NB4 (cell line): ENCODE measurements around the gene AP2B1.
"Not testable (repeated sequence)": the region's sequence is repeated elsewhere in the genome, so short reads cannot be mapped to it uniquely, and the experiment has no call there.

Source experiments
- DNase-seq: peaks from one replicate; pipeline ENCODE4 v3.0.0; 2010; ENCODE audit warnings: low read depth
- H3K4me3 ChIP-seq: one replicate; pipeline ENCODE4 v1.5.1; 2011; ENCODE audit warnings: mild to moderate bottlenecking, low read depth, low read length, moderate library complexity
- CTCF ChIP-seq: IDR thresholded peaks from one replicate; pipeline ENCODE4 v1.5.1; 2012; ENCODE audit warnings: low read depth, low read length
- MAX ChIP-seq: IDR thresholded peaks from 2 replicates; pipeline ENCODE4 v1.6.1; 2011; ENCODE audit warnings: low read depth, low read length
- MYC ChIP-seq: IDR thresholded peaks from 2 replicates; pipeline ENCODE4 v1.6.1; 2011; ENCODE audit warnings: low read depth, low read length
- POLR2A ChIP-seq: IDR thresholded peaks from 2 replicates; pipeline ENCODE4 v1.6.1; 2011; ENCODE audit warnings: mild to moderate bottlenecking; ENCODE audit not compliant: insufficient read length; ENCODE audit errors: extremely low read depth

Gene AP2B1

GRCh38 chr17:35554668-35555067 lies 32.5 kb upstream of the AP2B1 start:
- no peak overlapping the region for H3K4me3 ChIP-seq
- DNase-seq, result no peak
- TF ChIP-seq MYC (no peak), POLR2A (no peak), CTCF (no peak), MAX (no peak)

- no peak overlapping the region for H3K4me3 ChIP-seq
- DNase-seq, result no peak
- no peak for TF ChIP-seq MYC
- peak; percentile 40 for TF ChIP-seq CTCF
- no peak for TF ChIP-seq POLR2A
These were observed 31.4 kb upstream of the AP2B1 start for GRCh38 chr17:35555691-35556090.

- TF ChIP-seq POLR2A (no peak), MAX (no peak), MYC (no peak), CTCF (no peak)
- H3K4me3 ChIP-seq, result no peak overlapping the region
- DNase-seq, result no peak
These were observed 29.8 kb upstream of the AP2B1 start for GRCh38 chr17:35557353-35557752.

GRCh38 chr17:35559495-35560210 lies 27.5 kb upstream of the AP2B1 start:
- no peak for DNase-seq
- TF ChIP-seq MAX (no peak), CTCF (no peak), MYC (no peak), POLR2A (no peak)
- H3K4me3 ChIP-seq, result no peak overlapping the region

- TF ChIP-seq CTCF (no peak), MYC (no peak), MAX (no peak), POLR2A (no peak)
These were observed 26.4 kb upstream of the AP2B1 start, which contains the start of gene SLFN14 for GRCh38 chr17:35560703-35561102. Gene SLFN14, minus strand, starts transcription at chr17:35560819. Its CDS starts 2,757 bp downstream, at chr17:35558062.

GRCh38 chr17:35563181-35563580 lies 23.9 kb upstream of the AP2B1 start:
- H3K4me3 ChIP-seq, DNase-seq: not testable (repeated sequence)

More at GRCh38 chr17:35560703-35561102, 26.4 kb upstream of the AP2B1 start, which contains the start of gene SLFN14:
- DNase-seq, result no peak
- no peak within 1 kb of the TSS for H3K4me3 ChIP-seq
